MV-4-11 (cell line): ENCODE results near the gene ARHGEF7.
A peak's percentile ranks its signal among the peaks of the same experiment; 100 is the strongest.
"Not testable (repeated sequence)": the region's sequence is repeated elsewhere in the genome, so short reads cannot be mapped to it uniquely, and the experiment has no call there.

Experiments
- DNase-seq: peaks from one replicate; lab custom pipeline; 2025; lab: John Stamatoyannopoulos, UW

The ARHGEF7 gene

DNA sequence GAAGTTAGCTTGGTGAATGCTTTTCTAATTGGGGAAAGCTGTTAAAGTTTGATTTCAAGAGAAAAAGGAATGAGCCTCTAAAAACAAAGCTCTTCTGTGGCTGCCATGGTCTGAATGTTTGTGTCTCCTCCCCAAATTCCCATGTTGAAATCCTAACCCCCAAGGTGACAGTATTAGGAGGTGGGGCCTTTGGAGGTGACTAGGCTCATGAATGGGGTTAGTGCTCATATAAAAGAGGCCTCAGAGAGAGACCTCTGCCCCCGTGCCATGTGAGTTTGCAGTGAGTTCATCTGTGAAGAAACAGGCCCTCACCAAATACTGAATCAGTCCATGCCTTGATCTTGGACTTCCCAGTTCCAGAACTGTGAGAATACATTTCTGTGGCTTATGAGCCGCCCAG, 56.5 kb downstream of the ARHGEF7 start:
- DNase-seq: no peak

DNA sequence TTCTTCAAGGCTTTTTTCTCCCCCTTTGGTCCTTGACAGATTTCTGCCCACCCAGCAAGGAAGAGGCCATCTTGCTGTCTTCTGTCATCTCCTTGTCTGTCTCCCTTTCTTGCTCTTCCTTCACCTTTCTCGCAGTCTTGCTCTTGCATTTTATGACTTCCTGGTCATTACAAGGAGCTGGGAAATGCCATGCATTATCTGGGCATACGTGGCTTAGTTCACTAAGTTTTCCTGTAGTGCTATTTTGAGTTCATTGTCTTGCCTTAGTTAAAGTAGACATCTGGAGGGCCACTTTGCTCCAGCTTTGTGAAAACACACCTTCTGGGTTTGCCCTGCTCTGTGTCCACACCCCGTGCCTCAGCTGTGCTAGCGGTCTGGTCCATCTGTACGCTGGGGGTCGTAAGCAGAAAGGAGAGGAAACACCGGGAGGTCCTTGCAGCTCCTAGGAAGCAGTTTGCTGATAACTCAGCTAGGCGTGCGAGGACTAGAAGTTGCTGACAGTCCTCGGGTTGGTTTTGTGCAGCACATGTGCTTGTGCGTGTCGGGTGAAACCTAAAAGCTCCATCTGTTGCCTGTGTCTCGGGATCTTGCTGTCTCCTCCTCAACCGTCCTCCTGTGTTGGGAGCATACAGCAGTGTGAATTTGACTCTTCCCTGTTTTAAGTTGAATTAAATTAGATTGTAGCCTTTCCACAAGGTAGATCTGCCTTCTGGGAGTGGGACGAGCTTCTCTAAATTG, 59.4 kb downstream of the ARHGEF7 start:
- no peak for DNase-seq

DNA sequence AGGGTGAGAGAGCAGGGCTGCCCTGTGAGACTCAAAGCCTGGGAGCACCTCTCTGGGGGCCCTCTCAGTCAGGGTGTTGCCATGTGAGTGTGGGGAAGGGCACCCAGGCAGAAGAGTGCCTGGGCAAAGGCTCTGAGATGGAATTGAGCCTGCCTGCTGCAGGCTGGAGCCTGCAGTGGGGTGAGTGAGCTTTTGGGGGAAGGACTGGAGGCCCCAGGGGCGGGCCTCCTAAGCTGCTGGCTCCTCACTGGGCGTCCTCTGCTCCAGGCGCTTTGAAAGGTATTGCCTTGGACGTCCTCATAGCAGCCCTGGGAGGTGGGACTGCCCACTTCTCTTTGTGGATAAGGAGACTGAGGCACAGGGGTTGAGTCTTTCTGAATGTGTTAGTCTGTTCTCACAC, 60.3 kb downstream of the ARHGEF7 start:
- DNase-seq: no peak

DNA sequence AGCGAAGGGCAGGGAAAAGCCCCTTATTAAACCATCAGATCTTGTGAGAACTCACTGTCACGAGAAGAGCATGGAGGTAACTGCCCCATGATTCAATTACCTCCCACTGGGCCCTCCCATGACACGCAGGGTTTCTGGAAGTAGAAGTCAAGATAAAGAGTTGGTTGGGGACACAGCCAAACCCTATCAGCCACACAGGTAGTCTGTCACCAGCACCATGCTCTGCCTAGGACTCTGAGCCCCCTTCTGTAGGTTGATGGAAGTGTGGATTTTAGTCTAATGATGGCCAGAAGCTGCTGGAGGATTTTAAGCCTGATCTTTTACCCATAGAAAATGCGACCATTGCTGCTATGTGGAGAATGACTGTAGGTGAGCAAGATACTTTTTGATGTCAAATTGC, 60.8 kb downstream of the ARHGEF7 start:
- no peak for DNase-seq

DNA sequence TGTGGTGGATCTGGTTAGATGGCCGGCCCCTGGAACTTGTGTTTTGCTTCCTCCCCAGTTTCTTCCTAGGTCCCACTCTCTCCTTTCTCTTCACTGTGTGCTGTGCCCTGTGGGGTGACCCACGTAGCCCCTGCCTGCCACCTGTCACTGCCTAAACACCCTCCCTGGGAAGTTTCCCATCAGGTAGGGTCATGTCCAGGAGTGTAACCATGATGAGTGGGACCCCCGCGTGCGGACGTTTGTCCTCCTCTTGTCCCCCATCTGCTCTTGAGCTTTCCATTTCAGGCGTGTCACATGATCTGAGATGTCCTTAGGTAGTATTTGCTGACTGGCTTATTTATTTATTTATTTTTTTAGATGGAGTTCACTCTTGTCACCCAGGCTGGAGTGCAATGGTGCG, 61.3 kb downstream of the ARHGEF7 start:
- DNase-seq: no peak

- DNase-seq: peak; percentile 68
Observed at GRCh38 chr13:111177081-111177711, 62.1 kb downstream of the ARHGEF7 start.

GRCh38 chr13:111177921-111178320, 62.8 kb downstream of the ARHGEF7 start:
- DNase-seq: no peak

GRCh38 chr13:111178402-111178801, 63.3 kb downstream of the ARHGEF7 start:
- DNase-seq: no peak

DNA sequence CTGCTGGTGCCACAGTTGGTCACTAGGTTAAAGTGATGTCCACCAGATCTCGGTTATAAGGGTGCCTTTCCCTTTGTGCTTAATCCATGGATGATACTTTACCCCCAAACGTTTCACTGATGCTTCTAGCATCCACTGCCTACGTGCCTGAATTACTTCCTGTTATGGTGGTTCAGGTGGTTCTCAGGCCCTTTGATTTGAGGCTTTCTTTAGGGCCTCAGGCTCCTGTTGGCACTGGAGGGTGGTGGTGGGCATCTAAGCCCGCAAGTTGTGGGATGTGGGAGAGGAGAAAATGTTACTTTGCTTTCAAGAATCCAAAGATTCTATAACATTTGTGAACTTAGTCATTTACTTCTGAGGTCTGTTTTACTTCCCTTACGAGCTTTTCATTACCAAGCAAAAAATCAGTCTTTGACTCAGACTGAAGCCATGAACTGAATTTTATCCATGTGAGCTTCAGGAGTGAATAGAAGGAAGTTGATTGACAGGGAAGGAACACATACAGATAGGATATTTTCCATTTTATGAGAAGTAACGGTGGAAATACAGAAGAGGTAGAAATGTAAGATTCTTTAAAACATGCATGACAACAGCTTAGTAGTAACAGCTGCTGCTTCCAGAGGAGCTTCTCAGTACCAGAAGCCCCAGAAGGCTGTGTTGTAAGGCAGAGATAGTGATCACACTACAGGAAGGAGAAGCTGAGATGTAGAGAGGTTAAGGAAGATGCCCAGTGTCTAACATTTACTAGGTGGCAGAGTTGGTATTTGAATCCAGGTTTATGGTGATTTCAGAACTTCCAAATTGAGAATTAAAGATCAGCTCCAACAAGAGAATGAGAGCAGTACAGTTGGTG, 65.0 kb downstream of the ARHGEF7 start:
- DNase-seq: no peak

GRCh38 chr13:111181977-111182376, 66.9 kb downstream of the ARHGEF7 start:
- DNase-seq: no peak

DNA sequence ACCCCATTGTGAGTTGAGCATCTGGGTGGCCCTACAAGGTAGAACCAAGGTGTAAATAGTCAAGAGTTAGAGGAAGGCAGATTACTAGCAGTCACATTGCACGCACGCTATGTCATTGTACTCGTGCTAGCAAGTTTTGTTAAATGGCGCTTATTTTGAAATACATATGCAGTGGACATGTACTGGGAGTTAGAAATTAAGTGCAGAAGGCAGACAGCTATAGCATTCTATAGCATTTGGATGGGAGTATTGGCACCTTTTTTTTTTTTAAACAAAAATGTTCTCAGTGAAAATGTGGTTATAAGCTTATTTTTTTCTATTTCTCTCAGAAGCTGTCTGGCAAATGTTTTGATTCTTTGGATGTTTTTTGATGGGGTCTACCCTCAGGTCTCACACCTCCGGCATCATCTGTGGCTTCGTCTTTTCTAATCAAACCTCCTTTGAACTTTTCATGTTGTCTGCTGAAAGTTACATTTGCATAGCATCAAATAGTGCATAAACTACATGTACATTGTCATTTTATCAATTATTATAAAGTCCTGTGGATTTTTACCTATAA, 68.1 kb downstream of the ARHGEF7 start:
- no peak for DNase-seq

GRCh38 chr13:111183959-111184358, 68.8 kb downstream of the ARHGEF7 start:
- DNase-seq: no peak

- DNase-seq: no peak
Observed at GRCh38 chr13:111184458-111185401, 69.6 kb downstream of the ARHGEF7 start.

DNA sequence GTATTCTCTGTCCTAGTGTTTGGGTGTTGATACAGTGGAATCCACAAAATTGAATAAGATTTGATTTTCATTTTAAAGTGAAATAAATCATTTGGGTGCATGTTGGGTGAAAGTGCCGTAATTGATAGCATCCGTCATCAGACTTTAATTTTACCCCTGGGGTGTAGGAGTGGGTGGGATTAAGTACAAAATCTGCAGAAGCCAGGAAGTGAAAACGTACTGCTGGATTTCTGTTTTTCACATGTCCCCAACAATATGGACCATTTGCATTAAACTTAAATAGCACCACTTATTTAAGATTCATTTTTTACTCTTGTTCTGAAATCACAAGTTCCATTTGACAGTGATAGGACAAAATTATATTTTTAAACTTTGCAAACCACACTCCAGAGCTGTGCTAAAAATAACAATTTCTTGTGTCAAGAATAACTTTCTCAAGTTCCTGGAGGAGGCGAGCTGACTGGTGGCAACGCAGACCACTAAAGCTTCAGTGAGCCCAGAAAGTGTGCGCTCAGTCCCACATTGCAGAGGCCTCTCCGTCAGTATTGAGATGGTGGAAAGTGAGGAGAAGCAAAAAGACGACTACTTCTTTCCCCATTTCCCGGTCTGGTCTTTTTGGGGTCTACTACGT, 71.3 kb downstream of the ARHGEF7 start:
- DNase-seq: peak; percentile 40

DNA sequence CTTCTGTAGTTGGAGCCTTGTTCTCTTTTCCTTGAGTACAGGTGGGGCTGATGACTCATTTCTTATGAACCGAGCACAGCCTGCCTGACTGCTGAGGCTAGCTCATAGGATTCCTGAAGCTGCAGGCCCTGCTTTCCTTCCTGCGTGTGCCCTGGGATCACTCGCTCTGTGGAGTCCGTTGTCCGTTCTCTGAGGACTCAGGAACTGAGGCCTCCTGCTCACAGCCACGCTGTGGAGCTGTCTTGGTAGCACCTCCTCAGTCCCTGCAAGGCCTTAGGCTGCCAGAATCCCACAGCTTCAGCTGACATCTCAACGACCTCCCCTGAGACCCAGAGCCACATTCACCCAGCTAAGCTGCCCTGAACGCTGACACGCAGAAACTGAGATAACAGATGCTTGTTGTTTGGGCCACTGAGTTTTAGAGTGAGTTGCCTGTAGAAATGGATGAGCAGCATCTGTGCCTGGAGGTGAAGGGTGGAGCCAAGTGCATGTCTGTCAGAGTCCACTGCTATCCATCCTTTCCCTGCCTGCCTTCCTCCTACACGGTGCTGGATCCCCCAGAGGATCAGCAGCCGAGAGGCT, 72.9 kb downstream of the ARHGEF7 start:
- no peak for DNase-seq

DNA sequence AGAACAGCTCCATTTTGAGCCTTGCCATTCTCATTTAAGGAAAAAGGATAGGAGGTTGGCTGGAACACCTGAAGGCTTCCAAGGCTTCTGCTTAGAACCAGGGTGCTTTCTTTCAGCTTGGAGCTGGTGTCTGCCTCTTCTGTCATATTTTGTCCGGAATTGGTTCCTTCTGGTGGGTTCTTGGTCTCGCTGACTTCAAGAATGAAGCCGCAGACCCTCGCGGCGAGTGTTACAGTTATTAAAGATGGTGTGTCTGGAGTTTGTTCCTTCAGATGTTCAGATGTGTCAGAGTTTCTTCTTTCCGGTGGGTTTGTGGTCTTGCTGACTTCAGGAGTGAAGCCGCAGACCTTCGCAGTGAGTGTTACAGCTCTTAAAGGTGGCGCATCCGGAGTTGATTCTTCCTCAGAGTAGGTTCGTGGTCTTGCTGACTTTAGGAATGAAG, 74.0 kb downstream of the ARHGEF7 start:
- DNase-seq: not testable (repeated sequence)

DNA sequence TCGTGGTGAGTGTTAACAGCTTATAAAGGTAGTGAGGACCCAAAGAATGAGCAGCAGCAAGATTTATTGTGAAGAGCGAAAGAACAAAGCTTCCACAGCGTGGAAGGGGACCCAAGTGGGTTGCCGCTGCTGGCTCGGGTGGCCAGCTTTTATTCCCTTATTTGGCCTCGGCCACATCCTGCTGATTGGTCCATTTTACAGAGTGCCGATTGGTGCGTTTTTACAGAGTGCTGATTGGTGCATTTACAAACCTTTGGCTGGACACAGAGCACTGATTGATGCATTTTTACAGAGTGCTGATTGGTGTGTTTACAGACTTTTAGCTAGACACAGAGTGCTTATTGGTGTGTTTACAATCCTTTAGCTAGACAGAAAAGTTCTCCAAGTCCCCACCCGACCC, 74.4 kb downstream of the ARHGEF7 start:
- not testable (repeated sequence) for DNase-seq

GRCh38 chr13:111193223-111193622, 78.1 kb downstream of the ARHGEF7 start:
- peak; percentile 67 for DNase-seq

DNA sequence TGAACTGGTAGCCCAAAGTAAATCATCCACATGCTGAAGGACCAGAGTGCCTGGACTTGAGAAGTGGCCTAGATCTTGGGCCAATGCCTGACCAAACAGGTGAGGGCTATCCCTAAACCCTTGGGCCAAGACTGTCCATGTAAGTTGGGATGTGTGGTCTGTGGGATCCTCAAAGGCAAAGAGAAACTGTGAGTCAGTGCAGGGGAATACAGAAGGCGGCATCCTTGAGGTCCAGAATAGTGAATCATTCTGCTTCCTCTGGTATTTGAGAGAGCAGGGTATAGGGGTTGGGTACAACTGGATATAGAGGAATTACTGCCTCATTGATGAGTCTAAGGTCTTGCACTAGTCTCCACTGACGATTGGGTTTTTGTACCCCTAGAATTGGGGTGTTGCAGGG, 79.5 kb downstream of the ARHGEF7 start:
- not testable (repeated sequence) for DNase-seq

- not testable (repeated sequence) for DNase-seq
Observed at GRCh38 chr13:111198732-111199378, 83.7 kb downstream of the ARHGEF7 start.
